Body of pancreas (tissue), 4 donors: ENCODE measurements around the gene FYCO1. TPM values are rescaled to one million over a fixed set of nuclear protein-coding genes. Genes with fewer than 3 reads are reported as not detected.
"Not testable (repeated sequence)": the region's sequence is repeated elsewhere in the genome, so short reads cannot be mapped to it uniquely, and the experiment has no call there.

Experiments used
- ATAC-seq: fragments of 150-250 bp; one replicate; pipeline ENCODE4 v1.9.1; 2016
- DNase-seq, 4 donors: peaks; one replicate each; pipeline ENCODE4 v3.0.0-alpha.2; 2019
- H3K27ac ChIP-seq, 4 donors: fragments of 200-600 bp; sonication (generic); 1 replicate in 3 of 4; 2 replicates in 1 of 4; pipeline versions ENCODE4 v1.5.1 to v1.6.1; 2016 to 2019; ENCODE audit warnings: mild to moderate bottlenecking in 1 of 4, mixed read lengths in 1 of 4, moderate library complexity in 1 of 4
- H3K27me3 ChIP-seq, 2 donors: fragments of 200-600 bp; sonication (generic); one replicate each; pipeline ENCODE4 v1.6.0; 2016; ENCODE audit warnings: mild to moderate bottlenecking in 1 of 2
- H3K36me3 ChIP-seq, 2 donors: fragments of 200-600 bp; sonication (generic); replicated peaks in 1 of 2; 2 replicates each; pipeline ENCODE4 v1.5.1; 2016; ENCODE audit warnings: low read depth in 2 of 2; ENCODE audit not compliant: insufficient read depth in 1 of 2
- H3K4me1 ChIP-seq: fragments of 200-600 bp; sonication (generic); one replicate; pipeline ENCODE4 v1.6.0; 2016
- H3K4me3 ChIP-seq, 2 donors: fragments of 200-600 bp; sonication (generic); 1 replicate in 1 of 2; 2 replicates in 1 of 2; pipeline ENCODE4 v1.5.1; 2016 to 2019
- H3K9me3 ChIP-seq, 3 donors: fragments of 200-600 bp; sonication (generic); 1 replicate in 2 of 3; 2 replicates in 1 of 3; pipeline ENCODE4 v1.5.1; 2016
- CTCF ChIP-seq, 7 experiments: fragments of 450-650 bp in 4 of 7; fragments of 200-600 bp in 3 of 7; sonication (generic) in 3 of 7; IDR thresholded peaks; one replicate each; pipeline ENCODE4 v1.5.1; 2016 to 2019; ENCODE audit warnings: antibody characterized with exemption in 7 of 7
- POLR2A ChIP-seq, 3 donors: fragments of 450-650 bp; IDR thresholded peaks; one replicate each; pipeline ENCODE4 v1.6.1; 2016; ENCODE audit warnings: antibody characterized with exemption in 3 of 3, mild to moderate bottlenecking in 2 of 3
- WGBS, 2 donors: methylation state at CpG; one replicate each; pipeline ENCODE4 v1.1.5; 2017; 5-methylcytosine and 5-hydroxymethylcytosine counted together
- intact Hi-C: fragments of 100-400 bp; cut with DNase I; formaldehyde crosslinking; loops from one replicate; pipeline ENCODE4 v1.15.1; 2023
- total RNA-seq, 2 donors: library from RNA; depleted of rRNA; stranded (reverse); fragments of >200 nt; gene quantifications; one replicate each; pipeline ENCODE4 v1.1.0, GENCODE V29; 2016

Gene FYCO1
- total RNA-seq = 10 to 100 TPM; 20.0 to 25.4 TPM

GRCh38 chr3:45995236-45996192 lies at the start of gene FYCO1:
TSS of gene FYCO1 (minus strand) at chr3:45995824. CDS start at chr3:45984910, 10,914 bp downstream.
- H3K4me1 ChIP-seq = peaks cover 42% of the 10 kb centered on the region
- WGBS, 2 donors = 1 to 4% methylated on average over 11 to 66 of the region's 67 CpGs
- intact Hi-C loops = no loop called here
- ATAC-seq (peak; percentile 96), DNase-seq (peak; percentile 92 to 95 (median 94))
- H3K27ac ChIP-seq = peak within 1 kb of the TSS; percentile 81 to 96 (median 90)
- no peaks in the 10 kb centered on the region for H3K27me3 ChIP-seq
- H3K4me3 ChIP-seq = peak within 1 kb of the TSS; percentile 77 to 94
- no peaks in the 10 kb centered on the region for H3K9me3 ChIP-seq
- H3K36me3 ChIP-seq = no peaks in the 10 kb centered on the region
- TF ChIP-seq CTCF (IDR thresholded peaks at IDR 0.05) = no peak
- peak; percentile 66 to 88 (median 86) for TF ChIP-seq POLR2A (IDR thresholded peaks at IDR 0.05)

- WGBS, 2 donors = 90 to 91% methylated on average over 1 of the region's 1 CpG
- no peaks in the 10 kb centered on the region for H3K27me3 ChIP-seq
These were observed 43.3 kb upstream of the FYCO1 start for GRCh38 chr3:46038916-46039315.

GRCh38 chr3:46038071-46038470 lies 42.4 kb upstream of the FYCO1 start:
- intact Hi-C loops, ATAC-seq, H3K9me3 ChIP-seq, H3K4me3 ChIP-seq, H3K27ac ChIP-seq, H3K4me1 ChIP-seq, H3K27me3 ChIP-seq, DNase-seq, H3K36me3 ChIP-seq: not testable (repeated sequence)
- 70 to 85% methylated on average over 3 of the region's 3 CpGs for WGBS, 2 donors

More at GRCh38 chr3:46038916-46039315, 43.3 kb upstream of the FYCO1 start:
- intact Hi-C loops = no loop called here
- Histone ChIP-seq H3K36me3 (no peaks in the 10 kb centered on the region), H3K4me1 (no peaks in the 10 kb centered on the region), H3K9me3 (no peaks in the 10 kb centered on the region), H3K27ac (no peak overlapping the region), H3K4me3 (no peak overlapping the region)
- no peak for DNase-seq
- TF ChIP-seq POLR2A (IDR thresholded peaks at IDR 0.05) (no peak), CTCF (IDR thresholded peaks at IDR 0.05) (no peak)
- ATAC-seq = no peak

GRCh38 chr3:46036191-46036590 lies 40.6 kb upstream of the FYCO1 start:
- intact Hi-C loops = no loop called here
- ATAC-seq (no peak), DNase-seq (no peak)
- H3K27ac ChIP-seq = no peak overlapping the region
- no peaks in the 10 kb centered on the region for H3K4me1 ChIP-seq
- TF ChIP-seq POLR2A (IDR thresholded peaks at IDR 0.05) (no peak), CTCF (IDR thresholded peaks at IDR 0.05) (no peak)
- H3K4me3 ChIP-seq = no peak overlapping the region
- WGBS, 2 donors = 74 to 90% methylated on average over 1 of the region's 1 CpG
- no peaks in the 10 kb centered on the region for H3K9me3 ChIP-seq
- no peaks in the 10 kb centered on the region for H3K27me3 ChIP-seq
- H3K36me3 ChIP-seq = no peaks in the 10 kb centered on the region

GRCh38 chr3:46031747-46032146 lies 36.1 kb upstream of the FYCO1 start:
- Histone ChIP-seq H3K4me1 (no peaks in the 10 kb centered on the region), H3K27ac (no peak overlapping the region), H3K36me3 (no peaks in the 10 kb centered on the region), H3K9me3 (peaks cover 0 to 8% (median 0%) of the 10 kb centered on the region in 3 donors), H3K4me3 (no peak overlapping the region), H3K27me3 (no peaks in the 10 kb centered on the region)
- no peak for DNase-seq
- no peak for ATAC-seq
- intact Hi-C loops = no loop called here
- TF ChIP-seq POLR2A (IDR thresholded peaks at IDR 0.05) (no peak), CTCF (IDR thresholded peaks at IDR 0.05) (no peak)
- WGBS, 2 donors = 83 to 89% methylated on average over 1 to 2 of the region's 2 CpGs
